Uterus (tissue), 2 donors: ENCODE results near the gene OPN1MW2.
"Not testable (repeated sequence)": the region's sequence is repeated elsewhere in the genome, so short reads cannot be mapped to it uniquely, and the experiment has no call there.

Experiments
- POLR2A ChIP-seq, 2 donors: fragments of 450-650 bp; IDR thresholded peaks; one replicate each; pipeline ENCODE4 v1.6.1; 2016; ENCODE audit warnings: antibody characterized with exemption in 2 of 2, mild to moderate bottlenecking in 1 of 2, moderate library complexity in 1 of 2
- TF ChIP-seq, protein P1 (sequence below), 4 experiments: fragments of 200-600 bp in 2 of 4; fragments of 450-650 bp in 2 of 4; sonication (generic) in 2 of 4; IDR thresholded peaks; one replicate each; pipeline ENCODE4 v1.5.1; 2016 to 2019; ENCODE audit warnings: antibody characterized with exemption in 4 of 4, mild to moderate bottlenecking in 2 of 4, moderate library complexity in 1 of 4

DNA sequence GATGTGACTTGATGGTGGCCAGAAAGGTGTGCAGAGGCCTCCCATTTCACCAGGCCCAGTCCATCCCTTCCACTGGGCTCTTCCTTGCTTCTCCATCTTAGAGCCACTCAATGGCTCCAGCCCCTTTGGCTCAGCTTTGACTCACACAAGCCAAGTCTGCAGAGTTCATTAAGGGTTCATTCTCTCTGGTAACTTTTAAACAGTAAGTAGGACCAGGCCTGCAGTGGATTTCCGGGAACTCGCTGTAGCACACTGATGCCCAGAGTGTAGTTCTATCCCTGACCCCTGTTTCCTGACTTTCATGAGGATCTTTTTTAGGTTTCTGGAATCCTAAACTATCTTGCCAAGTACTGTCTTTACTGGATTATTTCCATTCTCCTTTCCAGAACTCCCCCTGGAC, 25.2 kb upstream of the OPN1MW2 start:
- TF ChIP-seq POLR2A (IDR thresholded peaks at IDR 0.05) = not testable (repeated sequence)
- TF ChIP-seq, protein P1, sequence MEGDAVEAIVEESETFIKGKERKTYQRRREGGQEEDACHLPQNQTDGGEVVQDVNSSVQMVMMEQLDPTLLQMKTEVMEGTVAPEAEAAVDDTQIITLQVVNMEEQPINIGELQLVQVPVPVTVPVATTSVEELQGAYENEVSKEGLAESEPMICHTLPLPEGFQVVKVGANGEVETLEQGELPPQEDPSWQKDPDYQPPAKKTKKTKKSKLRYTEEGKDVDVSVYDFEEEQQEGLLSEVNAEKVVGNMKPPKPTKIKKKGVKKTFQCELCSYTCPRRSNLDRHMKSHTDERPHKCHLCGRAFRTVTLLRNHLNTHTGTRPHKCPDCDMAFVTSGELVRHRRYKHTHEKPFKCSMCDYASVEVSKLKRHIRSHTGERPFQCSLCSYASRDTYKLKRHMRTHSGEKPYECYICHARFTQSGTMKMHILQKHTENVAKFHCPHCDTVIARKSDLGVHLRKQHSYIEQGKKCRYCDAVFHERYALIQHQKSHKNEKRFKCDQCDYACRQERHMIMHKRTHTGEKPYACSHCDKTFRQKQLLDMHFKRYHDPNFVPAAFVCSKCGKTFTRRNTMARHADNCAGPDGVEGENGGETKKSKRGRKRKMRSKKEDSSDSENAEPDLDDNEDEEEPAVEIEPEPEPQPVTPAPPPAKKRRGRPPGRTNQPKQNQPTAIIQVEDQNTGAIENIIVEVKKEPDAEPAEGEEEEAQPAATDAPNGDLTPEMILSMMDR (IDR thresholded peaks at IDR 0.05) = not testable (repeated sequence)
